ENCODE data around the gene ZMYND12. TPM values are rescaled to one million over a fixed set of nuclear protein-coding genes. Genes with fewer than 3 reads are reported as not detected.

The ZMYND12 gene, protein sequence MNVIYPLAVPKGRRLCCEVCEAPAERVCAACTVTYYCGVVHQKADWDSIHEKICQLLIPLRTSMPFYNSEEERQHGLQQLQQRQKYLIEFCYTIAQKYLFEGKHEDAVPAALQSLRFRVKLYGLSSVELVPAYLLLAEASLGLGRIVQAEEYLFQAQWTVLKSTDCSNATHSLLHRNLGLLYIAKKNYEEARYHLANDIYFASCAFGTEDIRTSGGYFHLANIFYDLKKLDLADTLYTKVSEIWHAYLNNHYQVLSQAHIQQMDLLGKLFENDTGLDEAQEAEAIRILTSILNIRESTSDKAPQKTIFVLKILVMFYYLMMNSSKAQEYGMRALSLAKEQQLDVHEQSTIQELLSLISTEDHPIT
- 1.6 TPM for total RNA-seq

DNA sequence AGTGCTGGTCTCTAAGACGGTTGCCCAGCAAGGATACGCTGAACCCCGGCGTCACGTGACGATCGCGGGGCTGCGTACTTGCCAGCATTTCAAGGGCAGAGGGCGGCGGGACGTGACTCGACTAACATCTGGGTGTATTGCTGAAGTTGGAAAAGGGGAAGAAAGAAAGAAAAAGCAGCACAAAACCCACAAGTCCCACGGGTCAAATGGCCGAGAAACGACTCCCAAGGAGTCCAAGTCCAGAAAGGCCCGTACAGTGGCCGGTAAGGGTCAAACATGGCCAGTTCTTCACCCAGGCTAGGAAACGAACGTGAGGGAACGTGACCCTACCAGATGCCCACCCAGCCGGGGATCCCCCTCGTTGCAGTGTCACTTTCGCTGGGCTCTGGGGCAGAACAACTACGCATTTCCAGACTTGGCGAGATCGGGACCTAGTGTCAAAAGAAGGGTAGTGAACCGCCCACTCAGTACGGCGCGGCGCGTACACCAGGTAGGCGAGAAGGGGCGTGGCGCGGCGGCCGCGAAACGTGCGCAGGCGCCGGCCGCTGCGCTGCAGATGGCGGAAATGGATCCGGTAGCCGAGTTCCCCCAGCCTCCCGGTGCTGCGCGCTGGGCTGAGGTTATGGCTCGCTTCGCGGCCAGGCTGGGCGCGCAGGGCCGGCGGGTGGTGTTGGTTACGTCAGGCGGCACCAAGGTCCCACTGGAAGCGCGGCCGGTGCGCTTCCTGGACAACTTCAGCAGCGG lies at the start of gene ZMYND12, which contains the start of gene PPCS:
ZMYND12 (minus strand) TSS at position 13 of the 744 bp plus-strand sequence. CDS start 25 bp downstream, outside the sequence.
PPCS (plus strand) TSS at position 534 of the 744 bp plus-strand sequence; CDS start at position 557, 23 bp downstream.

DNA sequence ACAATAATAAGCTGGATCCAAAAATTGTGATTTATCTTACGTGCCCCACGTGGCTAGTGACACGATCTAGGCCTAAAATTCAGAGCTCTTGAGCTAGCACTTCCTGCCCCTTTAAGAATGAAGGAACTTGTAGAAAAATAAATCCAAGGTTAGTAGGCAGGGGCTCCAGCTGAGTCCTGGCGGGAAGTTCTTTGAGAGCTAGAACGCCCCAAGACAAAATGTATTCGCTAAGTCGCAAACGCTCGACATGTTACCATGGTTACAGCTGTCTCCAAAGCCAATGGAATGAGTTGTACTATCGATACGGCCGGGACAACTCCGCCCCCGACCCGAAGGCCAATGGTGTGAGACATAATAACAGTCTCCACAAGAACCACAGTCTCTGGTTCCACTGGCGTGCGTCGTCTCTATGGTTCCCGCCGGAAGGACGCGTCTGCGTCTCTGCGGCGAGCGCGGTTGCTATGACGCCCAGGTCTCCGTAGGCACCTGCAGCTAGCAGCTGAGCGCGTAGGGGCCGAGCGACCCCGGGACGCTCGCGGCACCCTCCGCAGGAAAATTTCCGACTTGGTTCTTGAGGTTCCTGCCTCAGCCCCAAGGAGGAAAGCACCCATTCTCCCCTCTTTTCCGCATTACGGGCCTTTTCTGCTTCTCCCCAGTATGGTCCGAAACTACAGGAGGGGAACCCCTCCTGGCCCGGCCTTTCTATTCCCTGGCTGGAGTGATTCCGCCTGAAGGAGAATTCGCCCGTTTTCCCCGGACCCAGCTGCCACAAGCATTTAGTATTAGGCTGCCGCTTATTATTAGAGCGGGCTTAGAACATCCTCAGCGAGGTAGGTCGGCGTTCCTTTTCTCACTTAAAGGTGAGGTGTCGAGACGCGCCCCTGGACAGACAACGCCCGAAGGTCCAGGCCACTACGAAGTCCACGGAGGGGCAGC lies 7.3 kb upstream of the ZMYND12 start, which contains the start of gene CCDC30:
CCDC30 (plus strand) TSS at position 459 of the 936 bp plus-strand sequence. CDS start 17,266 bp downstream, outside the sequence.

DNA sequence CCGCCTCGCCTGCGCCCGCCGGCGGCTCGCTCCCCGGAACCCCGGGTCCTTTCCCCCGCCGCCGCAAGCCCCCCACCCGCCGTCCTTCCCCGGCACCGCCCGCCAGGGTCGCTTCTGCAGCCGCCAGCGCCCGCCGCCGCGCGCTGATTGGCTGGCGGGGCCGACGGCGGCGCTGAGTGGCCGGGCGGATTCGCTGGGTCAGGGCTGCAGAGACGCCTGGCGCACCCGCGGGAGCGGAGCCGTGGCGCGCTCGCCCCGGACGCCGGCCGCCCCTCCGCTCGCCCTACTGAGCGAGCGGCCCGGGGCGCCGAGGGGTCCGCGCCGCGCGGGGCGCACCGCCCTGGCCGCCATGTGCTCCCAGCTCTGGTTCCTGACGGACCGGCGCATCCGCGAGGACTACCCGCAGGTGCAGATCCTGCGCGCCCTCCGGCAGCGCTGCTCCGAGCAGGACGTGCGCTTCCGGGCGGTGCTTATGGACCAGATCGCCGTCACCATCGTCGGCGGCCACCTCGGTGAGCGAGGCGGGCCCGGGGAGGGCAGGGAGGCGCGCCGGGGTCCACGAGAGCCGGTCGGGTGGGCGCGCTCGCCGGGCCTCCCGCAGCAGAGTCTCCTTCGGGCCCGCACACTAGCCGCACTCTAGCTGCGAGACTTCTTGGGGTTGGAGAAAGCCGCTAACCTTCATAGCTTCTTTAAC lies 75.1 kb downstream of the ZMYND12 start, which contains the start of gene RIMKLA:
RIMKLA (plus strand) TSS at position 207 of the 694 bp plus-strand sequence; CDS start at position 350, 143 bp downstream.

Small RNAs within 50 kb of the gene (small RNA-seq; reads per million reads assigned to genes)
- gene TMSB4XP1 = not detected

Other genes starting within 250 kb of the ZMYND12 start
- 65.5 TPM for gene FOXJ3, start 120.8 kb downstream of the ZMYND12 start, total RNA-seq
- 25.4 TPM for gene RIMKLA, start 75.2 kb downstream of the ZMYND12 start, total RNA-seq
- 44.5 TPM for gene PPCS, start 521 bp upstream of the ZMYND12 start, total RNA-seq
- gene CCDC30, start 7.3 kb upstream of the ZMYND12 start, total RNA-seq = 30.7 TPM
- 20.1 TPM for gene PPIH, start 202.4 kb upstream of the ZMYND12 start, total RNA-seq
- gene YBX1, start 226.4 kb upstream of the ZMYND12 start, total RNA-seq = 1,293 TPM

Measured in diencephalon (tissue), 1 donor.